GM23338 (cell line): ENCODE results near the gene ZNF212. TPM values are rescaled to one million over a fixed set of nuclear protein-coding genes. Genes with fewer than 3 reads are reported as not detected.

Experiments used
- ATAC-seq: fragments of 200-7000 bp; cut with Tn5 transposase; 3 replicates; pipeline ENCODE4 v1.9.1; 2020
- DNase-seq: peaks from one replicate; pipeline ENCODE4 v3.0.0-alpha.2; 2015; ENCODE audit warnings: low spot score
- H2AFZ ChIP-seq: fragments of 200-600 bp; sonication (generic); 2 replicates; pipeline ENCODE4 v1.8.0; 2016; ENCODE audit warnings: antibody characterized with exemption, mild to moderate bottlenecking, moderate library complexity
- H3F3A ChIP-seq: fragments of 200-600 bp; sonication (generic); replicated peaks from 2 replicates; pipeline ENCODE4 v1.8.0; 2017; ENCODE audit warnings: antibody characterized with exemption, mixed run types, low read depth
- H3K27ac ChIP-seq: fragments of 200-600 bp; sonication (generic); 2 replicates; pipeline ENCODE4 v1.6.1; 2016; ENCODE audit warnings: low read depth
- H3K27me3 ChIP-seq: fragments of 200-600 bp; sonication (generic); 2 replicates; pipeline ENCODE4 v1.8.0; 2016; ENCODE audit warnings: mild to moderate bottlenecking, mixed run types, moderate library complexity; ENCODE audit not compliant: insufficient read depth
- H3K36me3 ChIP-seq: fragments of 200-600 bp; sonication (generic); 2 replicates; pipeline ENCODE4 v1.8.0; 2016; ENCODE audit warnings: mild to moderate bottlenecking; ENCODE audit not compliant: insufficient read depth
- H3K4me1 ChIP-seq: fragments of 200-600 bp; sonication (generic); 2 replicates; pipeline ENCODE4 v1.8.0; 2016; ENCODE audit warnings: mild to moderate bottlenecking, moderate library complexity; ENCODE audit not compliant: insufficient read depth
- H3K4me2 ChIP-seq: fragments of 200-600 bp; sonication (generic); 2 replicates; pipeline ENCODE4 v1.7.1; 2017; ENCODE audit warnings: mixed run types
- H3K4me3 ChIP-seq: fragments of 200-600 bp; sonication (generic); 2 replicates; pipeline ENCODE4 v1.6.1; 2016; ENCODE audit warnings: mixed run types
- H3K79me2 ChIP-seq: fragments of 200-600 bp; sonication (generic); replicated peaks from 2 replicates; pipeline ENCODE4 v1.8.0; 2017; ENCODE audit warnings: mild to moderate bottlenecking; ENCODE audit not compliant: insufficient read depth
- H3K9me2 ChIP-seq: fragments of 200-600 bp; sonication (generic); 2 replicates; pipeline ENCODE4 v1.8.0; 2017; ENCODE audit not compliant: insufficient read depth
- H4K20me1 ChIP-seq: fragments of 200-600 bp; sonication (generic); replicated peaks from 2 replicates; pipeline ENCODE4 v1.8.0; 2017; ENCODE audit warnings: mild to moderate bottlenecking; ENCODE audit not compliant: insufficient read depth
- H3K27ac Mint-ChIP-seq: 2 replicates; pipeline ENCODE4 v1.8.0; 2020; ENCODE audit warnings: inconsistent platforms, mild to moderate bottlenecking, moderate library complexity, mixed read lengths
- H3K27me3 Mint-ChIP-seq: 3 replicates; pipeline ENCODE4 v1.8.0; 2022; ENCODE audit warnings: low read depth, mild to moderate bottlenecking, moderate library complexity, mixed read lengths, inconsistent platforms; ENCODE audit not compliant: insufficient read depth, poor library complexity
- H3K36me3 Mint-ChIP-seq: 3 replicates; pipeline ENCODE4 v1.8.0; 2021; ENCODE audit warnings: low read depth, mild to moderate bottlenecking, inconsistent platforms, moderate library complexity, mixed read lengths
- H3K4me1 Mint-ChIP-seq: 3 replicates; pipeline ENCODE4 v1.8.0; 2020; ENCODE audit warnings: mild to moderate bottlenecking, inconsistent platforms, mixed read lengths
- H3K4me3 Mint-ChIP-seq: 3 replicates; pipeline ENCODE4 v1.8.0; 2021; ENCODE audit warnings: moderate library complexity, mild to moderate bottlenecking, inconsistent platforms, mixed read lengths
- H3K9me3 Mint-ChIP-seq: 3 replicates; pipeline ENCODE4 v1.8.0; 2020; ENCODE audit warnings: moderate library complexity, mild to moderate bottlenecking, inconsistent platforms, mixed read lengths
- CREB1 ChIP-seq: fragments of 250-450 bp; sonication (Bioruptor Pico); IDR thresholded peaks from 2 replicates; pipeline ENCODE4 v1.5.0; 2020; ENCODE audit warnings: low read depth, mild to moderate bottlenecking, moderate library complexity
- CTCF ChIP-seq, 2 experiments: fragments of 200-600 bp in 1 of 2; sonication (generic) in 1 of 2; conservative IDR thresholded peaks; 2 replicates each; pipeline versions ENCODE4 v1.5.1 to v1.6.1; 2016 to 2017; ENCODE audit warnings: antibody characterized with exemption in 2 of 2, low read depth in 2 of 2, mild to moderate bottlenecking in 2 of 2, moderate library complexity in 1 of 2
- ETS1 ChIP-seq: IDR thresholded peaks from 2 replicates; pipeline ENCODE4 v1.6.1; 2016; ENCODE audit warnings: antibody characterized with exemption
- EZH2 ChIP-seq: fragments of 200-600 bp; sonication (generic); IDR thresholded peaks from one replicate; pipeline ENCODE4 v1.8.0; 2017; ENCODE audit warnings: antibody characterized with exemption, mild to moderate bottlenecking, low read depth; ENCODE audit not compliant: unreplicated experiment
- EZH2phosphoT487 ChIP-seq: fragments of 200-600 bp; sonication (generic); IDR thresholded peaks from one replicate; pipeline ENCODE4 v1.8.1; 2018; ENCODE audit warnings: antibody characterized with exemption; ENCODE audit not compliant: unreplicated experiment
- JUNB ChIP-seq: IDR thresholded peaks from one replicate; pipeline ENCODE4 v1.6.1; 2016; ENCODE audit warnings: antibody characterized with exemption; ENCODE audit not compliant: unreplicated experiment
- NANOG ChIP-seq: IDR thresholded peaks from 2 replicates; pipeline ENCODE4 v1.6.1; 2016; ENCODE audit warnings: antibody characterized with exemption, borderline replicate concordance
- POLR2AphosphoS5 ChIP-seq: IDR thresholded peaks from 2 replicates; pipeline ENCODE4 v1.6.1; 2016; ENCODE audit warnings: antibody characterized with exemption, low read depth
- REST ChIP-seq: IDR thresholded peaks from one replicate; pipeline ENCODE4 v1.6.1; 2018; ENCODE audit warnings: antibody characterized with exemption; ENCODE audit not compliant: unreplicated experiment
- STAT1 ChIP-seq: IDR thresholded peaks from one replicate; pipeline ENCODE4 v1.6.1; 2016; ENCODE audit warnings: antibody characterized with exemption; ENCODE audit not compliant: unreplicated experiment
- ZNF114 ChIP-seq: fragments of 250-450 bp; sonication (Bioruptor Pico); IDR thresholded peaks from 2 replicates; pipeline ENCODE4 v1.5.0; 2020; ENCODE audit warnings: mild to moderate bottlenecking, moderate library complexity
- ZNF331 ChIP-seq: fragments of 250-450 bp; sonication (Bioruptor Pico); IDR thresholded peaks from 2 replicates; pipeline ENCODE4 v1.5.0; 2020; ENCODE audit warnings: low read depth, mild to moderate bottlenecking, moderate library complexity
- ZNF462 ChIP-seq: fragments of 250-450 bp; sonication (Bioruptor Pico); IDR thresholded peaks from 2 replicates; pipeline ENCODE4 v1.5.0; 2020; ENCODE audit warnings: mild to moderate bottlenecking, moderate library complexity
- polyA plus RNA-seq: library from polyadenylated mRNA; unstranded; fragments of >200 nt; fragmentation: Nextera tagmentation; extraction: Ambion mirVana; gene quantifications from 2 replicates; pipeline ENCODE4 v1.2.1, GENCODE V29; 2016
- total RNA-seq: library from RNA; depleted of rRNA; stranded (reverse); fragments of >200 nt; shearing (Covaris generic); gene quantifications from 2 replicates; pipeline ENCODE4 v1.2.3, GENCODE V29; 2014

The ZNF212 gene
- total and polyA plus RNA-seq, 2 experiments from 2014 or later = 10.8 to 18.9 TPM

- Mint-ChIP-seq H3K4me3 (no peak overlapping the region), H3K36me3 (peaks cover 92% of the 10 kb centered on the region), H3K4me1 (peaks cover 18% of the 10 kb centered on the region), H3K27ac (no peak overlapping the region), H3K27me3 (peaks cover 4% of the 10 kb centered on the region), H3K9me3 (no peaks in the 10 kb centered on the region; the same call in 2 of the 3 replicates)
- H3K79me2 ChIP-seq = peaks cover 48% of the 10 kb centered on the region
- no peak overlapping the region for H2AFZ ChIP-seq
- no peaks in the 10 kb centered on the region for H3K9me2 ChIP-seq
- H3K4me3 ChIP-seq = no peak overlapping the region
- 0 out of 2 replicates have a peak, but pooled peaks cover 5% of the 10 kb centered on the region for H3K4me1 ChIP-seq
- TF ChIP-seq NANOG (no peak), CREB1 (CRISPR knock-in tag) (no peak), ZNF114 (CRISPR knock-in tag) (no peak), REST (no peak), EZH2 (no peak), ZNF331 (CRISPR knock-in tag) (no peak), EZH2phosphoT487 (no peak), JUNB (no peak), CTCF (conservative IDR thresholded peaks at IDR 0.05; ENCODE audit: low read depth in 2 of 2) (no peak), STAT1 (no peak), ETS1 (no peak), POLR2AphosphoS5 (no peak), ZNF462 (no peak)
- peaks cover 15% of the 10 kb centered on the region for H4K20me1 ChIP-seq
- H3K36me3 ChIP-seq = peaks cover 61% of the 10 kb centered on the region
- ATAC-seq (no peak), DNase-seq (no peak)
- H3F3A ChIP-seq = peaks cover 9% of the 10 kb centered on the region
- no peaks in the 10 kb centered on the region for H3K27me3 ChIP-seq
- peak overlapping the region; percentile 5; the same call in 1 of the 2 replicates for H3K27ac ChIP-seq
- H3K4me2 ChIP-seq = no peak overlapping the region
These were observed 36.6 kb upstream of the ZNF212 start for GRCh38 chr7:149202831-149203231.
